A549 (cell line): ENCODE data around the gene SPAG6. TPM values are rescaled to one million over a fixed set of nuclear protein-coding genes. Genes with fewer than 3 reads are reported as not detected.
"Not testable (repeated sequence)": the region's sequence is repeated elsewhere in the genome, so short reads cannot be mapped to it uniquely, and the experiment has no call there.

Experiments
- ATAC-seq, 2 experiments: fragments of 200-7000 bp in 1 of 2; fragments of >200 bp in 1 of 2; cut with Nextera tagmentation in 1 of 2; cut with Tn5 transposase in 1 of 2; 3 replicates each; pipeline versions ENCODE4 v1.8.0 to v1.9.1; 2018 to 2020; ENCODE audit warnings: mild to moderate bottlenecking in 1 of 2, moderate library complexity in 1 of 2
- CTCF ChIA-PET: fragments of 300-600 bp; sonication (Branson Sonifier 250); formaldehyde crosslinking; extraction: SDS; loops from one replicate; lab custom pipeline; 2021; ENCODE audit warnings: antibody characterized with exemption, inconsistent platforms; lab: Yijun Ruan, JAX
- POLR2A ChIA-PET: fragments of 350-600 bp; formaldehyde crosslinking; extraction: SDS; loops from one replicate; lab custom pipeline; 2021; ENCODE audit warnings: antibody characterized with exemption, inconsistent platforms; lab: Yijun Ruan, JAX
- DNase-seq, 2 experiments: peaks; one replicate each; pipeline versions ENCODE4 v3.0.0 to v3.0.0-alpha.2; 2011 to 2016; ENCODE audit warnings: low read depth in 1 of 2, low spot score in 1 of 2
- FAIRE-seq: peaks from 2 replicates; lab custom pipeline; 2011; peaks lifted over from hg19 to GRCh38; lab: Jason Lieb, UNC
- H3K27ac ChIP-seq, 2 experiments: fragments of >200 bp; sonication (Bioruptor Twin); formaldehyde crosslinking; 3 replicates each; pipeline ENCODE4 v1.5.1; 2016 to 2017
- H3K4me1 ChIP-seq: fragments of >200 bp; sonication (Bioruptor Twin); formaldehyde crosslinking; 3 replicates; pipeline ENCODE4 v1.6.1; 2016
- H3K4me2 ChIP-seq: fragments of >200 bp; sonication (Bioruptor Twin); formaldehyde crosslinking; 3 replicates; pipeline ENCODE4 v1.6.1; 2016
- H3K4me3 ChIP-seq: fragments of >200 bp; sonication (Bioruptor Twin); formaldehyde crosslinking; 3 replicates; pipeline ENCODE4 v1.5.1; 2016
- H3K9me3 ChIP-seq: fragments of >200 bp; sonication (Bioruptor Twin); formaldehyde crosslinking; 3 replicates; pipeline ENCODE4 v1.6.1; 2016
- CHD4 ChIP-seq: fragments of 200-600 bp; sonication (generic); IDR thresholded peaks from 2 replicates; pipeline ENCODE4 v1.6.1; 2016; ENCODE audit warnings: antibody characterized with exemption, mild to moderate bottlenecking, borderline replicate concordance
- ELK1 ChIP-seq: fragments of 150-350 bp; IDR thresholded peaks from 2 replicates; pipeline ENCODE4 v1.6.1; 2014; ENCODE audit warnings: low read depth, mild to moderate bottlenecking, low read length
- ESRRA ChIP-seq: fragments of 150-350 bp; IDR thresholded peaks from 2 replicates; pipeline ENCODE4 v1.6.1; 2014; ENCODE audit warnings: mild to moderate bottlenecking, low read length, borderline replicate concordance
- FOSL2 ChIP-seq, 2 experiments: fragments of 450-650 bp in 1 of 2; fragments of >200 bp in 1 of 2; sonication (Bioruptor Twin) in 1 of 2; formaldehyde crosslinking; IDR thresholded peaks; 2 replicates each; pipeline versions ENCODE4 v1.5.0 to v1.6.1; 2016 to 2020; ENCODE audit warnings: mild to moderate bottlenecking in 1 of 2, moderate library complexity in 1 of 2
- GATA3 ChIP-seq: IDR thresholded peaks from 2 replicates; pipeline ENCODE4 v1.6.1; 2012; ENCODE audit warnings: borderline replicate concordance
- HEYL ChIP-seq: fragments of 250-450 bp; sonication (Bioruptor Pico); IDR thresholded peaks from 2 replicates; pipeline ENCODE4 v1.8.0; 2021; ENCODE audit warnings: mild to moderate bottlenecking, moderate library complexity
- HOXB5 ChIP-seq: fragments of 250-450 bp; sonication (Bioruptor Pico); IDR thresholded peaks from 2 replicates; pipeline ENCODE4 v1.5.0; 2020; ENCODE audit warnings: mild to moderate bottlenecking, moderate library complexity
- JUNB ChIP-seq: fragments of >200 bp; sonication (Bioruptor Twin); formaldehyde crosslinking; IDR thresholded peaks from 2 replicates; pipeline ENCODE4 v1.6.1; 2016
- MAX ChIP-seq: IDR thresholded peaks from 2 replicates; pipeline ENCODE4 v1.6.1; 2012
- MYC ChIP-seq: IDR thresholded peaks from 2 replicates; pipeline ENCODE4 v1.6.1; 2012; ENCODE audit warnings: mild to moderate bottlenecking, inconsistent platforms, low read length, improper control_type of control experiment, borderline replicate concordance
- POLR2AphosphoS2 ChIP-seq: conservative IDR thresholded peaks from 2 replicates; pipeline ENCODE4 v1.6.1; 2012; ENCODE audit warnings: low read length, improper control_type of control experiment, inconsistent platforms
- RARB ChIP-seq: fragments of 250-450 bp; sonication (Bioruptor Pico); IDR thresholded peaks from 2 replicates; pipeline ENCODE4 v1.8.0; 2021; ENCODE audit warnings: mild to moderate bottlenecking, moderate library complexity
- REST ChIP-seq: fragments of 200-600 bp; sonication (generic); IDR thresholded peaks from 2 replicates; pipeline ENCODE4 v1.6.1; 2016; ENCODE audit warnings: antibody characterized with exemption, mild to moderate bottlenecking, moderate library complexity
- RNF2 ChIP-seq: fragments of 200-600 bp; sonication (generic); IDR thresholded peaks from 2 replicates; pipeline ENCODE4 v1.6.1; 2016; ENCODE audit warnings: low read depth, mild to moderate bottlenecking, antibody characterized with exemption, moderate library complexity, borderline replicate concordance
- TFCP2L1 ChIP-seq: fragments of 250-450 bp; sonication (Bioruptor Pico); IDR thresholded peaks from 2 replicates; pipeline ENCODE4 v1.5.0; 2021; ENCODE audit warnings: mild to moderate bottlenecking
- TP53 ChIP-seq: fragments of 250-450 bp; sonication (Bioruptor Pico); IDR thresholded peaks from 2 replicates; pipeline ENCODE4 v1.5.0; 2021; ENCODE audit warnings: mild to moderate bottlenecking, moderate library complexity
- USF2 ChIP-seq: fragments of 450-650 bp; IDR thresholded peaks from 2 replicates; pipeline ENCODE4 v1.6.1; 2014; ENCODE audit warnings: antibody characterized with exemption
- ZC3H11A ChIP-seq: fragments of 450-650 bp; IDR thresholded peaks from 2 replicates; pipeline ENCODE4 v1.6.1; 2014; ENCODE audit warnings: antibody characterized with exemption, mild to moderate bottlenecking
- WGBS: methylation state at CpG from one replicate; pipeline ENCODE4 v1.1.6; 2017; ENCODE audit errors: missing lambda C conversion rate; 5-methylcytosine and 5-hydroxymethylcytosine counted together
- polyA plus RNA-seq, 4 experiments: library from polyadenylated mRNA; depleted of rRNA in 3 of 4; stranded (reverse); fragments of >200 nt; fragmentation: RNase III in 1 of 4; extraction: RNeasy Plus Mini Kit Qiagen cat#74134 plus additional on column Dnase treatment in 1 of 4; gene quantifications; 2 replicates in 3 of 4; 3 replicates in 1 of 4; pipeline ENCODE4 v1.2.3, GENCODE V29; 2011 to 2017

The SPAG6 gene
- polyA plus RNA-seq, 2 of the 4 experiments (the other 2 are of a cell fraction), result 0.04 TPM; not detected in 1

GRCh38 chr10:22308390-22308789 lies 36.9 kb upstream of the SPAG6 start:
- ChIA-PET POLR2A (interaction anchor here (1.2 kb wide), 1 partner anchor 8 kb away, joined by 3 read pairs; the partner anchor contains the start of gene COMMD3), CTCF (no interaction called here)
- peak; percentile 96 for FAIRE-seq
- TF ChIP-seq CHD4, result no peak
- TF ChIP-seq MAX, result no peak
- no peak for TF ChIP-seq FOSL2 (IDR thresholded peaks at IDR 0.05)
- peak; percentile 82 for TF ChIP-seq FOSL2 (CRISPR knock-in tag; IDR thresholded peaks at IDR 0.05)
- TF ChIP-seq JUNB, result peak; percentile 63
- no peak for TF ChIP-seq REST
- ATAC-seq, result peak in 1 of 2 experiments; percentile 64; a peak in 2 of 6 replicates
- peaks cover 10% of the 10 kb centered on the region; the same call in 2 of the 3 replicates for H3K4me1 ChIP-seq
- peak; percentile 46 to 60 for DNase-seq
- peak overlapping the region; percentile 28; the same call in 2 of the 3 replicates for H3K4me2 ChIP-seq
- H3K4me3 ChIP-seq, result no peak overlapping the region
- H3K9me3 ChIP-seq, result no peaks in the 10 kb centered on the region
- no peak overlapping the region for H3K27ac ChIP-seq
- WGBS, result 5% methylated on average over 2 of the region's 2 CpGs

GRCh38 chr10:22309180-22310000 lies 35.9 kb upstream of the SPAG6 start:
- ChIA-PET POLR2A (no interaction called here), CTCF (no interaction called here)
- FAIRE-seq, result no peak
- H3K4me3 ChIP-seq, result no peak overlapping the region
- H3K4me1 ChIP-seq, result peaks cover 10% of the 10 kb centered on the region; the same call in 2 of the 3 replicates
- H3K27ac ChIP-seq, result no peak overlapping the region
- WGBS, result 88% methylated on average over 4 of the region's 4 CpGs
- TF ChIP-seq TFCP2L1 (CRISPR knock-in tag) (no peak), ZC3H11A (no peak), ESRRA (no peak), TP53 (no peak)
- no peaks in the 10 kb centered on the region for H3K9me3 ChIP-seq
- no peak overlapping the region for H3K4me2 ChIP-seq
- no peak for DNase-seq
- no peak for ATAC-seq

GRCh38 chr10:22310012-22310411 lies 35.3 kb upstream of the SPAG6 start:
- peaks cover 13% of the 10 kb centered on the region; the same call in 2 of the 3 replicates for H3K4me1 ChIP-seq
- CTCF ChIA-PET, H3K27ac ChIP-seq, H3K9me3 ChIP-seq, H3K4me3 ChIP-seq, FAIRE-seq, DNase-seq, ATAC-seq, POLR2A ChIA-PET, H3K4me2 ChIP-seq: not testable (repeated sequence)
- 92% methylated on average over 10 of the region's 10 CpGs for WGBS

GRCh38 chr10:22310928-22311327 lies 34.4 kb upstream of the SPAG6 start:
- Histone ChIP-seq H3K9me3 (no peaks in the 10 kb centered on the region), H3K4me1 (peaks cover 17% of the 10 kb centered on the region; the same call in 2 of the 3 replicates), H3K4me3 (no peak overlapping the region), H3K4me2 (no peak overlapping the region), H3K27ac (no peak overlapping the region)
- DNase-seq (no peak), FAIRE-seq (no peak), ATAC-seq (no peak)
- CTCF ChIA-PET, result no interaction called here
- POLR2A ChIA-PET, result no interaction called here
- TF ChIP-seq ELK1 (no peak), RARB (CRISPR knock-in tag) (no peak), HEYL (CRISPR knock-in tag) (no peak), HOXB5 (CRISPR knock-in tag) (no peak), CHD4 (no peak), POLR2AphosphoS2 (no peak), REST (no peak), GATA3 (no peak), USF2 (no peak), MYC (no peak), RNF2 (no peak)
